ENCODE measurements around the gene IFITM10.

The IFITM10 gene

GRCh38 chr11:1759851-1760220 lies 9.4 kb upstream of the IFITM10 start:
- POLR2A ChIA-PET = no interaction called here
- no peak for DNase-seq (ENCODE audit: extremely low spot score)
- CTCF ChIA-PET = no interaction called here
- no peak for TF ChIP-seq CTCF (IDR thresholded peaks at IDR 0.05; ENCODE audit: control extremely low read depth, extremely low read depth, low read depth, missing control alignments)

GRCh38 chr11:1759151-1759850 lies 8.9 kb upstream of the IFITM10 start:
- ChIA-PET POLR2A (no interaction called here), CTCF (no interaction called here)
- TF ChIP-seq CTCF (IDR thresholded peaks at IDR 0.05; ENCODE audit: control extremely low read depth, extremely low read depth, low read depth, missing control alignments) = no peak
- DNase-seq (ENCODE audit: extremely low spot score) = no peak

GRCh38 chr11:1758611-1759150 lies 8.3 kb upstream of the IFITM10 start:
- ChIA-PET POLR2A (no interaction called here), CTCF (interaction anchor here (1.3 kb wide), 1 partner anchor 38 kb away, joined by 3 read pairs; no protein-coding TSS in a partner anchor)
- TF ChIP-seq CTCF (IDR thresholded peaks at IDR 0.05; ENCODE audit: control extremely low read depth, extremely low read depth, low read depth, missing control alignments) = no peak
- no peak for DNase-seq (ENCODE audit: extremely low spot score)

- TF ChIP-seq CTCF (IDR thresholded peaks at IDR 0.05; ENCODE audit: control extremely low read depth, extremely low read depth, low read depth, missing control alignments) = no peak
- POLR2A ChIA-PET = no interaction called here
- DNase-seq (ENCODE audit: extremely low spot score) = no peak
- CTCF ChIA-PET = interaction anchor here (1.1 to 1.3 kb wide), 2 partner anchors 25 to 38 kb away, joined by 3 read pairs; no protein-coding TSS in a partner anchor
Measured at GRCh38 chr11:1757861-1758610, 7.6 kb upstream of the IFITM10 start.

- POLR2A ChIA-PET = no interaction called here
- DNase-seq (ENCODE audit: extremely low spot score) = no peak
- CTCF ChIA-PET = interaction anchor here (1.1 to 1.3 kb wide), 3 partner anchors 24 to 104 kb away, joined by 3 to 4 read pairs (median 3); no protein-coding TSS in a partner anchor
- no peak for TF ChIP-seq CTCF (IDR thresholded peaks at IDR 0.05; ENCODE audit: control extremely low read depth, extremely low read depth, low read depth, missing control alignments)
Measured at GRCh38 chr11:1756791-1757771, 6.7 kb upstream of the IFITM10 start.

Data from GM10248 (cell line).